IMR-90 (cell line): Measurements from ENCODE around the gene TMEM139. TPM values are rescaled to one million over a fixed set of nuclear protein-coding genes. Genes with fewer than 3 reads are reported as not detected.

Experiments
- ATAC-seq: fragments of 200-7000 bp; cut with Tn5 transposase; 2 replicates; pipeline ENCODE4 v1.9.1; 2020; ENCODE audit warnings: low read depth, mild to moderate bottlenecking, moderate library complexity
- BruUV-seq: library from RNA; stranded (reverse); fragments of 400-500 nt; replicated peaks from 2 replicates; lab custom pipeline; 2021; lab: Mats Ljungman, UMichigan
- CTCF ChIA-PET: fragments of 300-600 bp; formaldehyde crosslinking; extraction: SDS; loops from one replicate; lab custom pipeline; 2021; ENCODE audit warnings: antibody characterized with exemption; lab: Yijun Ruan, JAX
- POLR2A ChIA-PET: fragments of 300-600 bp; sonication (Branson Sonifier 250); formaldehyde crosslinking; loops from one replicate; lab custom pipeline; 2022; ENCODE audit warnings: antibody characterized with exemption; ENCODE audit not compliant: unreplicated experiment; lab: Charles Lee
- DNase-seq: peaks from one replicate; pipeline ENCODE4 v3.0.0; 2013
- H2AFZ ChIP-seq: replicated peaks from 2 replicates; pipeline ENCODE3; 2013; ENCODE audit warnings: low read length, mild to moderate bottlenecking; ENCODE audit not compliant: poor library complexity
- H2AK5ac ChIP-seq: 2 replicates; pipeline ENCODE4 v1.6.1; 2013; ENCODE audit warnings: low read depth, low read length, inconsistent platforms
- H2AK9ac ChIP-seq: replicated peaks from 2 replicates; pipeline ENCODE3; 2013; ENCODE audit warnings: mild to moderate bottlenecking, low read depth, low read length, moderate library complexity; ENCODE audit not compliant: poor library complexity
- H2BK120ac ChIP-seq: 2 replicates; pipeline ENCODE4 v1.6.1; 2013; ENCODE audit warnings: low read depth, low read length, inconsistent platforms
- H2BK15ac ChIP-seq: 3 replicates; pipeline ENCODE4 v1.6.1; 2013; ENCODE audit warnings: low read depth, low read length, inconsistent platforms
- H2BK20ac ChIP-seq: 2 replicates; pipeline ENCODE4 v1.6.1; 2013; ENCODE audit warnings: low read depth, mild to moderate bottlenecking, inconsistent platforms, low read length, moderate library complexity
- H2BK5ac ChIP-seq: 2 replicates; pipeline ENCODE4 v1.6.1; 2013; ENCODE audit warnings: mild to moderate bottlenecking, low read depth, low read length, inconsistent platforms; ENCODE audit not compliant: poor library complexity, severe bottlenecking
- H3K14ac ChIP-seq: replicated peaks from 2 replicates; pipeline ENCODE4 v1.6.1; 2013; ENCODE audit warnings: low read depth, low read length, inconsistent platforms
- H3K18ac ChIP-seq: 2 replicates; pipeline ENCODE4 v1.6.1; 2013; ENCODE audit warnings: low read depth, low read length, control low read depth
- H3K23ac ChIP-seq: 2 replicates; pipeline ENCODE4 v1.6.1; 2013; ENCODE audit warnings: low read depth, low read length, inconsistent platforms
- H3K27ac ChIP-seq: 2 replicates; pipeline ENCODE4 v1.5.1; 2013; ENCODE audit warnings: mild to moderate bottlenecking, control low read depth, low read length; ENCODE audit not compliant: insufficient read depth
- H3K27me3 ChIP-seq: 2 replicates; pipeline ENCODE4 v1.6.1; 2013; ENCODE audit warnings: low read length; ENCODE audit not compliant: control insufficient read depth, insufficient read depth
- H3K36me3 ChIP-seq: 2 replicates; pipeline ENCODE4 v1.6.1; 2013; ENCODE audit warnings: low read length, mixed read lengths; ENCODE audit not compliant: control insufficient read depth, insufficient read depth
- H3K4ac ChIP-seq: 2 replicates; pipeline ENCODE4 v1.6.1; 2013; ENCODE audit warnings: low read depth, low read length, inconsistent platforms
- H3K4me1 ChIP-seq: 2 replicates; pipeline ENCODE4 v1.6.1; 2013; ENCODE audit warnings: low read length, mixed read lengths; ENCODE audit not compliant: control insufficient read depth, insufficient read depth
- H3K4me2 ChIP-seq: 2 replicates; pipeline ENCODE4 v1.6.1; 2013; ENCODE audit warnings: low read depth, mild to moderate bottlenecking, control low read depth, low read length, moderate library complexity
- H3K4me3 ChIP-seq: 2 replicates; pipeline ENCODE4 v1.5.1; 2013; ENCODE audit warnings: low read depth, mild to moderate bottlenecking, control low read depth, low read length, moderate library complexity; ENCODE audit not compliant: insufficient read depth
- H3K56ac ChIP-seq: 2 replicates; pipeline ENCODE4 v1.6.1; 2013; ENCODE audit warnings: low read length, inconsistent platforms; ENCODE audit not compliant: insufficient read depth; ENCODE audit errors: extremely low read depth
- H3K79me1 ChIP-seq, 2 experiments: 2 replicates each; pipeline ENCODE4 v1.6.1; 2013; ENCODE audit warnings: low read length in 2 of 2, inconsistent platforms in 1 of 2, low read depth in 1 of 2
- H3K9ac ChIP-seq: 2 replicates; pipeline ENCODE4 v1.6.1; 2013; ENCODE audit warnings: low read depth, low read length, control low read depth
- H3K9me1 ChIP-seq: 2 replicates; pipeline ENCODE4 v1.6.1; 2013; ENCODE audit warnings: low read length, inconsistent platforms; ENCODE audit not compliant: insufficient read depth
- H3K9me3 ChIP-seq: 2 replicates; pipeline ENCODE4 v1.6.1; 2013; ENCODE audit warnings: low read length; ENCODE audit not compliant: control insufficient read depth, insufficient read depth
- H4K20me1 ChIP-seq: 2 replicates; pipeline ENCODE4 v1.6.1; 2013; ENCODE audit warnings: low read length, inconsistent platforms; ENCODE audit not compliant: insufficient read depth
- H4K5ac ChIP-seq: 2 replicates; pipeline ENCODE4 v1.6.1; 2013; ENCODE audit warnings: mild to moderate bottlenecking, low read depth, low read length, control low read depth
- H4K8ac ChIP-seq, 2 experiments: 2 replicates each; pipeline ENCODE4 v1.6.1; 2013; ENCODE audit warnings: low read depth in 2 of 2, low read length in 2 of 2, control low read depth in 1 of 2, inconsistent platforms in 1 of 2
- H4K91ac ChIP-seq: 2 replicates; pipeline ENCODE4 v1.6.1; 2013; ENCODE audit warnings: low read depth, low read length, inconsistent platforms; ENCODE audit not compliant: insufficient read depth
- BHLHE40 ChIP-seq: fragments of 150-350 bp; IDR thresholded peaks from 2 replicates; pipeline ENCODE4 v1.6.1; 2016; ENCODE audit warnings: mild to moderate bottlenecking, low read depth, low read length
- CEBPB ChIP-seq: IDR thresholded peaks from 2 replicates; pipeline ENCODE4 v1.6.1; 2012; ENCODE audit warnings: low read depth, low read length, improper control_type of control experiment
- CHD1 ChIP-seq: IDR thresholded peaks from 2 replicates; pipeline ENCODE4 v1.6.1; 2012; ENCODE audit warnings: low read depth, low read length, improper control_type of control experiment
- FOS ChIP-seq: fragments of 150-350 bp; IDR thresholded peaks from 2 replicates; pipeline ENCODE4 v1.6.1; 2016; ENCODE audit warnings: low read depth, low read length
- MAFK ChIP-seq: IDR thresholded peaks from 2 replicates; pipeline ENCODE4 v1.6.1; 2012; ENCODE audit warnings: low read depth, low read length, improper control_type of control experiment
- MAZ ChIP-seq: IDR thresholded peaks from 2 replicates; pipeline ENCODE4 v1.6.1; 2012; ENCODE audit warnings: low read depth, mild to moderate bottlenecking, low read length, improper control_type of control experiment, moderate library complexity, borderline replicate concordance
- MXI1 ChIP-seq: IDR thresholded peaks from 2 replicates; pipeline ENCODE4 v1.6.1; 2012; ENCODE audit warnings: low read depth, mild to moderate bottlenecking, low read length, moderate library complexity, borderline replicate concordance
- NFE2L2 ChIP-seq: fragments of 150-350 bp; IDR thresholded peaks from 2 replicates; pipeline ENCODE4 v1.6.1; 2016; ENCODE audit warnings: low read depth, mild to moderate bottlenecking, low read length
- POLR2A ChIP-seq: IDR thresholded peaks from 2 replicates; pipeline ENCODE4 v1.6.1; 2012; ENCODE audit warnings: mild to moderate bottlenecking, low read depth, low read length
- RAD21 ChIP-seq: IDR thresholded peaks from 2 replicates; pipeline ENCODE4 v1.6.1; 2012; ENCODE audit warnings: low read length, improper control_type of control experiment
- RCOR1 ChIP-seq: IDR thresholded peaks from 2 replicates; pipeline ENCODE4 v1.6.1; 2012; ENCODE audit warnings: mild to moderate bottlenecking, low read length, improper control_type of control experiment; ENCODE audit not compliant: insufficient replicate concordance
- RFX5 ChIP-seq: IDR thresholded peaks from 2 replicates; pipeline ENCODE4 v1.8.0; 2012; ENCODE audit warnings: low read depth, mild to moderate bottlenecking, low read length, moderate library complexity
- SMC3 ChIP-seq: fragments of 150-350 bp; IDR thresholded peaks from 2 replicates; pipeline ENCODE4 v1.6.1; 2016; ENCODE audit warnings: low read depth, mild to moderate bottlenecking, antibody characterized with exemption, low read length, moderate library complexity
- WGBS, 2 experiments: methylation state at CpG; one replicate each; pipeline versions ENCODE4 v1.1.5 to v1.1.7; 2013; ENCODE audit warnings: missing lambda C conversion rate in 2 of 2; ENCODE audit not compliant: insufficient read length in 1 of 2; ENCODE audit errors: extremely low coverage in 2 of 2; 5-methylcytosine and 5-hydroxymethylcytosine counted together
- dilution Hi-C: fragments of 300-500 bp; cut with HindIII; formaldehyde crosslinking; loops from one replicate; pipeline ENCODE4 v1.14.3; 2018; ENCODE audit warnings: low sequenced_read_pairs; ENCODE audit not compliant: unreplicated experiment
- in situ Hi-C: fragments of 300-500 bp; cut with MboI; formaldehyde crosslinking; loops from 3 replicates; pipeline ENCODE4 v1.14.3; 2019; ENCODE audit warnings: low sequenced_read_pairs, inconsistent platforms, mixed read lengths
- intact Hi-C: fragments of 100-400 bp; cut with micrococcal nuclease; formaldehyde crosslinking; loops from 2 replicates; pipeline ENCODE4 v1.10.0; 2022
- polyA plus RNA-seq, 3 experiments: library from polyadenylated mRNA; depleted of rRNA; stranded (reverse); fragments of >200 nt; gene quantifications; 2 replicates each; pipeline ENCODE4 v1.2.3, GENCODE V29; 2012; ENCODE audit warnings: low replicate concordance in 1 of 3
- total RNA-seq: library from RNA; depleted of rRNA; stranded (reverse); fragments of >200 nt; gene quantifications from 2 replicates; pipeline ENCODE4 v1.2.3, GENCODE V29; 2012
- TF ChIP-seq, protein P1 (sequence below): fragments of 150-350 bp; IDR thresholded peaks from 2 replicates; pipeline ENCODE4 v1.6.1; 2017; ENCODE audit warnings: mild to moderate bottlenecking, antibody characterized with exemption, low read length, low read depth
- TF ChIP-seq, protein P2 (sequence below): conservative IDR thresholded peaks from 2 replicates; pipeline ENCODE4 v1.5.1; 2012; ENCODE audit warnings: mild to moderate bottlenecking, low read depth, low read length, improper control_type of control experiment
- TF ChIP-seq, protein P3 (sequence below): fragments of 150-350 bp; IDR thresholded peaks from 2 replicates; pipeline ENCODE4 v1.6.1; 2016; ENCODE audit warnings: low read depth, mild to moderate bottlenecking, low read length, moderate library complexity, borderline replicate concordance

The TMEM139 gene
- total and polyA plus RNA-seq, 2 of the 4 experiments (the other 2 are of a cell fraction), result 0.07 TPM; not detected in 1

DNA sequence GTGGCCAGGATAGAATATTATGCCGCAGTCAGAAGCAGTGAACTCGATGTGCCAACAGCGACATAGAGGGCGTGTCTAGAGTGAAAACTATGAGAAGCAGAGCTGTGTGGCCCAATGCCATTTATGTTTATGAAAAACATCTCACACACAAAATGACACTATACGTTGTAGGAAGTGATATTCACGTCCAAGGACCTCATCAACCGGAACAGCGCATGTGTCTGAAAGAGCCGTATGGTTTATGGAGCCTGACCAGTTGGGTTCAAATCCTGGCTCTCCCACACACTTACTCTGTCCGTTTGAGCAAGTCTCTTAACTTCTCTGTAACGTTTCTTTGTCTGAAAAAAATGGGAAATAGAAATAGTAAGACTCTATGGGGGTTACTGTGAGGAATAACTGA, 42.5 kb upstream of the TMEM139 start:
- dilution Hi-C loops, result no loop called here

More for the DNA sequence above, 42.5 kb upstream of the TMEM139 start:
- Histone ChIP-seq H4K20me1 (no peaks in the 10 kb centered on the region), H4K91ac (no peak overlapping the region), H2AK9ac (no peak overlapping the region), H3K9me3 (no peaks in the 10 kb centered on the region), H2AFZ (no peak overlapping the region), H3K79me1 (no peaks in the 10 kb centered on the region), H3K4me1 (peaks cover 4% of the 10 kb centered on the region; the same call in 1 of the 2 replicates), H3K27me3 (peaks cover 11% of the 10 kb centered on the region), H3K27ac (no peak overlapping the region), H3K4me2 (no peak overlapping the region), H3K18ac (no peak overlapping the region), H3K9me1 (no peaks in the 10 kb centered on the region), H2BK20ac (no peak overlapping the region), H3K4ac (no peak overlapping the region), H4K8ac (no peak overlapping the region), H2AK5ac (no peak overlapping the region), H4K5ac (no peak overlapping the region), H2BK5ac (no peak overlapping the region), H3K14ac (no peak overlapping the region), H3K4me3 (no peak overlapping the region), H3K9ac (no peak overlapping the region), H3K23ac (no peak overlapping the region), H2BK120ac (no peak overlapping the region), H2BK15ac (no peak overlapping the region), H3K36me3 (no peaks in the 10 kb centered on the region), H3K56ac (no peak overlapping the region)
- DNase-seq (no peak), ATAC-seq (no peak)
- no TSS peak for BruUV-seq
- CTCF ChIA-PET, result interaction anchor here (0.6 kb wide), 1 partner anchor 49 kb away, joined by 3 read pairs; no protein-coding TSS in a partner anchor
- POLR2A ChIA-PET, result no interaction called here
- intact Hi-C loops, result loop anchor here (5.0 kb wide), 1 partner anchor 140 kb away; the partner anchor contains the start of gene ZYX
- no CpG with 5 or more reads among the region's 11 CpGs for WGBS, 2 experiments
- TF ChIP-seq, protein P1, sequence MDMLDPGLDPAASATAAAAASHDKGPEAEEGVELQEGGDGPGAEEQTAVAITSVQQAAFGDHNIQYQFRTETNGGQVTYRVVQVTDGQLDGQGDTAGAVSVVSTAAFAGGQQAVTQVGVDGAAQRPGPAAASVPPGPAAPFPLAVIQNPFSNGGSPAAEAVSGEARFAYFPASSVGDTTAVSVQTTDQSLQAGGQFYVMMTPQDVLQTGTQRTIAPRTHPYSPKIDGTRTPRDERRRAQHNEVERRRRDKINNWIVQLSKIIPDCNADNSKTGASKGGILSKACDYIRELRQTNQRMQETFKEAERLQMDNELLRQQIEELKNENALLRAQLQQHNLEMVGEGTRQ, result no peak
- TF ChIP-seq FOS, result no peak
- TF ChIP-seq POLR2A, result no peak
- no peak for TF ChIP-seq MAFK
- no peak for TF ChIP-seq MXI1
- no peak for TF ChIP-seq MAZ
- TF ChIP-seq RAD21, result no peak
- TF ChIP-seq RFX5, result no peak
- TF ChIP-seq NFE2L2, result no peak
- TF ChIP-seq, protein P2, sequence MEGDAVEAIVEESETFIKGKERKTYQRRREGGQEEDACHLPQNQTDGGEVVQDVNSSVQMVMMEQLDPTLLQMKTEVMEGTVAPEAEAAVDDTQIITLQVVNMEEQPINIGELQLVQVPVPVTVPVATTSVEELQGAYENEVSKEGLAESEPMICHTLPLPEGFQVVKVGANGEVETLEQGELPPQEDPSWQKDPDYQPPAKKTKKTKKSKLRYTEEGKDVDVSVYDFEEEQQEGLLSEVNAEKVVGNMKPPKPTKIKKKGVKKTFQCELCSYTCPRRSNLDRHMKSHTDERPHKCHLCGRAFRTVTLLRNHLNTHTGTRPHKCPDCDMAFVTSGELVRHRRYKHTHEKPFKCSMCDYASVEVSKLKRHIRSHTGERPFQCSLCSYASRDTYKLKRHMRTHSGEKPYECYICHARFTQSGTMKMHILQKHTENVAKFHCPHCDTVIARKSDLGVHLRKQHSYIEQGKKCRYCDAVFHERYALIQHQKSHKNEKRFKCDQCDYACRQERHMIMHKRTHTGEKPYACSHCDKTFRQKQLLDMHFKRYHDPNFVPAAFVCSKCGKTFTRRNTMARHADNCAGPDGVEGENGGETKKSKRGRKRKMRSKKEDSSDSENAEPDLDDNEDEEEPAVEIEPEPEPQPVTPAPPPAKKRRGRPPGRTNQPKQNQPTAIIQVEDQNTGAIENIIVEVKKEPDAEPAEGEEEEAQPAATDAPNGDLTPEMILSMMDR, result no peak
- no peak for TF ChIP-seq BHLHE40
- TF ChIP-seq RCOR1, result no peak
- TF ChIP-seq, protein P3, sequence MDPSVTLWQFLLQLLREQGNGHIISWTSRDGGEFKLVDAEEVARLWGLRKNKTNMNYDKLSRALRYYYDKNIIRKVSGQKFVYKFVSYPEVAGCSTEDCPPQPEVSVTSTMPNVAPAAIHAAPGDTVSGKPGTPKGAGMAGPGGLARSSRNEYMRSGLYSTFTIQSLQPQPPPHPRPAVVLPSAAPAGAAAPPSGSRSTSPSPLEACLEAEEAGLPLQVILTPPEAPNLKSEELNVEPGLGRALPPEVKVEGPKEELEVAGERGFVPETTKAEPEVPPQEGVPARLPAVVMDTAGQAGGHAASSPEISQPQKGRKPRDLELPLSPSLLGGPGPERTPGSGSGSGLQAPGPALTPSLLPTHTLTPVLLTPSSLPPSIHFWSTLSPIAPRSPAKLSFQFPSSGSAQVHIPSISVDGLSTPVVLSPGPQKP, result no peak
- TF ChIP-seq CEBPB, result no peak
- TF ChIP-seq SMC3, result no peak
- no peak for TF ChIP-seq CHD1
- in situ Hi-C loops, result no loop called here
